Thyroid gland (tissue), 4 donors: ENCODE results near the gene PPEF1. TPM values are rescaled to one million over a fixed set of nuclear protein-coding genes. Genes with fewer than 3 reads are reported as not detected.

Source experiments
- DNase-seq, 2 donors: peaks; one replicate each; pipeline ENCODE4 v3.0.0-alpha.2; 2019
- H3K27ac ChIP-seq, 3 donors: fragments of 200-600 bp; sonication (generic); 1 replicate in 2 of 3; 2 replicates in 1 of 3; pipeline ENCODE4 v1.5.1; 2016 to 2019; ENCODE audit warnings: mild to moderate bottlenecking in 1 of 3, moderate library complexity in 1 of 3
- H3K27me3 ChIP-seq: fragments of 200-600 bp; sonication (generic); one replicate; pipeline ENCODE4 v1.5.1; 2019
- H3K36me3 ChIP-seq, 2 donors: fragments of 200-600 bp; sonication (generic); one replicate each; pipeline ENCODE4 v1.5.1; 2016 to 2019
- H3K4me1 ChIP-seq, 2 donors: fragments of 200-600 bp; sonication (generic); one replicate each; pipeline ENCODE4 v1.5.1; 2017 to 2019
- H3K4me3 ChIP-seq, 3 donors: fragments of 200-600 bp; sonication (generic); replicated peaks in 1 of 3; 1 replicate in 2 of 3; 2 replicates in 1 of 3; pipeline ENCODE4 v1.5.1; 2016; ENCODE audit warnings: mild to moderate bottlenecking in 1 of 3
- H3K9me3 ChIP-seq: fragments of 200-600 bp; sonication (generic); one replicate; pipeline ENCODE4 v1.5.1; 2017
- CTCF ChIP-seq, 6 experiments: fragments of 200-600 bp in 3 of 6; fragments of 450-650 bp in 3 of 6; sonication (generic) in 3 of 6; IDR thresholded peaks; one replicate each; pipeline ENCODE4 v1.5.1; 2016 to 2019; ENCODE audit warnings: antibody characterized with exemption in 6 of 6, mild to moderate bottlenecking in 2 of 6, inconsistent platforms in 1 of 6, moderate library complexity in 1 of 6
- POLR2A ChIP-seq, 2 donors: fragments of 450-650 bp; IDR thresholded peaks; one replicate each; pipeline ENCODE4 v1.6.1; 2017; ENCODE audit warnings: antibody characterized with exemption in 2 of 2, mild to moderate bottlenecking in 2 of 2, moderate library complexity in 1 of 2
- WGBS, 2 donors: methylation state at CpG; one replicate each; pipeline ENCODE4 v1.1.5; 2017; 5-methylcytosine and 5-hydroxymethylcytosine counted together
- intact Hi-C: fragments of 100-400 bp; cut with DNase I; formaldehyde crosslinking; loops from one replicate; pipeline ENCODE4 v1.15.1; 2023
- total RNA-seq, 4 donors: library from RNA; depleted of rRNA; stranded (reverse); fragments of >200 nt; gene quantifications; one replicate each; pipeline ENCODE4 v1.2.3, GENCODE V29; 2016

PPEF1 gene
- total RNA-seq, 4 donors from 2014 or later, result 0.22 to 2.0 TPM; not detected in 2

- TF ChIP-seq POLR2A (IDR thresholded peaks at IDR 0.05) (no peak), CTCF (IDR thresholded peaks at IDR 0.05) (no peak)
- H3K36me3 ChIP-seq, result no peaks in the 10 kb centered on the region
- H3K4me1 ChIP-seq, result no peaks in the 10 kb centered on the region
- H3K27me3 ChIP-seq, result no peaks in the 10 kb centered on the region
- DNase-seq, result peak; percentile 34 to 37
- intact Hi-C loops, result no loop called here
- no peaks in the 10 kb centered on the region for H3K9me3 ChIP-seq
- no peak overlapping the region for H3K27ac ChIP-seq
- no peak overlapping the region for H3K4me3 ChIP-seq
- WGBS, 2 donors, result 77 to 86% methylated on average over 2 to 5 of the region's 5 CpGs
These were observed 5.7 kb upstream of the PPEF1 start for GRCh38 chrX:18701621-18702361.

- 54 to 67% methylated on average over 12 of the region's 12 CpGs for WGBS, 2 donors
- intact Hi-C loops, result no loop called here
- H3K27ac ChIP-seq, result no peak overlapping the region
- DNase-seq, result no peak
- TF ChIP-seq CTCF (IDR thresholded peaks at IDR 0.05), result no peak
- no peak for TF ChIP-seq POLR2A (IDR thresholded peaks at IDR 0.05)
- H3K4me1 ChIP-seq, result no peaks in the 10 kb centered on the region
- no peak overlapping the region for H3K4me3 ChIP-seq
- H3K36me3 ChIP-seq, result no peaks in the 10 kb centered on the region
- H3K27me3 ChIP-seq, result no peaks in the 10 kb centered on the region
- H3K9me3 ChIP-seq, result no peaks in the 10 kb centered on the region
These were observed 4.9 kb upstream of the PPEF1 start for GRCh38 chrX:18702362-18703195.

- H3K27ac ChIP-seq, result no peak overlapping the region
- 95 to 96% methylated on average over 3 of the region's 3 CpGs for WGBS, 2 donors
- H3K36me3 ChIP-seq, result no peaks in the 10 kb centered on the region
- no peak overlapping the region for H3K4me3 ChIP-seq
- no peaks in the 10 kb centered on the region for H3K9me3 ChIP-seq
- intact Hi-C loops, result no loop called here
- TF ChIP-seq CTCF (IDR thresholded peaks at IDR 0.05) (no peak), POLR2A (IDR thresholded peaks at IDR 0.05) (no peak)
- H3K4me1 ChIP-seq, result no peaks in the 10 kb centered on the region
- DNase-seq, result no peak
- H3K27me3 ChIP-seq, result no peaks in the 10 kb centered on the region
These were observed 2.4 kb downstream of the PPEF1 start for GRCh38 chrX:18709833-18710232.

- no peak overlapping the region for H3K27ac ChIP-seq
- H3K27me3 ChIP-seq, result no peaks in the 10 kb centered on the region
- H3K4me1 ChIP-seq, result no peaks in the 10 kb centered on the region
- DNase-seq, result no peak
- no peaks in the 10 kb centered on the region for H3K9me3 ChIP-seq
- TF ChIP-seq POLR2A (IDR thresholded peaks at IDR 0.05) (no peak), CTCF (IDR thresholded peaks at IDR 0.05) (no peak)
- intact Hi-C loops, result no loop called here
- no peaks in the 10 kb centered on the region for H3K36me3 ChIP-seq
- no peak overlapping the region for H3K4me3 ChIP-seq
- WGBS, 2 donors, result 95 to 100% methylated on average over 5 to 9 of the region's 9 CpGs
These were observed 7.5 kb downstream of the PPEF1 start for GRCh38 chrX:18714910-18715309.

- H3K36me3 ChIP-seq, result no peaks in the 10 kb centered on the region
- intact Hi-C loops, result no loop called here
- WGBS, 2 donors, result 81 to 84% methylated on average over 4 of the region's 4 CpGs
- H3K27me3 ChIP-seq, result no peaks in the 10 kb centered on the region
- H3K4me3 ChIP-seq, result no peak overlapping the region
- no peak overlapping the region for H3K27ac ChIP-seq
- H3K4me1 ChIP-seq, result no peaks in the 10 kb centered on the region
- TF ChIP-seq POLR2A (IDR thresholded peaks at IDR 0.05) (no peak), CTCF (IDR thresholded peaks at IDR 0.05) (no peak)
- no peaks in the 10 kb centered on the region for H3K9me3 ChIP-seq
- DNase-seq, result no peak
These were observed 12.4 kb downstream of the PPEF1 start for GRCh38 chrX:18719852-18720251.
